Measurements from ENCODE around the gene LRCH3.

- no peak for TF ChIP-seq CTCF (IDR thresholded peaks at IDR 0.05)
- no peak for TF ChIP-seq REST (IDR thresholded peaks at IDR 0.05; ENCODE audit: insufficient read depth in 1 of 2, low read depth in 2 of 2, low read length in 1 of 2)
- no peak for TF ChIP-seq POLR2AphosphoS5 (IDR thresholded peaks at IDR 0.05; ENCODE audit: low read depth, low read length)
- no peak for TF ChIP-seq SIN3A (IDR thresholded peaks at IDR 0.05; ENCODE audit: borderline replicate concordance, insufficient read depth, low read depth, low read length)
Observed at GRCh38 chr3:197746209-197746608, 44.8 kb upstream of the LRCH3 start.
